Ureter (tissue), 1 donor: ENCODE results near the gene CD33. TPM values are rescaled to one million over a fixed set of nuclear protein-coding genes. Genes with fewer than 3 reads are reported as not detected.
"Not testable (repeated sequence)": the region's sequence is repeated elsewhere in the genome, so short reads cannot be mapped to it uniquely, and the experiment has no call there.

Source experiments
- DNase-seq: peaks from one replicate; pipeline ENCODE4 v3.0.0-alpha.2; 2020; ENCODE audit warnings: low spot score
- total RNA-seq: library from RNA; stranded (reverse); gene quantifications from one replicate; pipeline ENCODE4 v1.2.4, GENCODE V29; 2023
- donor health status: DM: yes; HTN: yes; CAD: no.

The CD33 gene
- total RNA-seq: 4.0 TPM

- not testable (repeated sequence) for DNase-seq
Measured at GRCh38 chr19:51224898-51225393, at the start of gene CD33. Gene CD33 (plus strand): TSS chr19:51225080. CDS start chr19:51225119, 39 bp downstream.

DNA sequence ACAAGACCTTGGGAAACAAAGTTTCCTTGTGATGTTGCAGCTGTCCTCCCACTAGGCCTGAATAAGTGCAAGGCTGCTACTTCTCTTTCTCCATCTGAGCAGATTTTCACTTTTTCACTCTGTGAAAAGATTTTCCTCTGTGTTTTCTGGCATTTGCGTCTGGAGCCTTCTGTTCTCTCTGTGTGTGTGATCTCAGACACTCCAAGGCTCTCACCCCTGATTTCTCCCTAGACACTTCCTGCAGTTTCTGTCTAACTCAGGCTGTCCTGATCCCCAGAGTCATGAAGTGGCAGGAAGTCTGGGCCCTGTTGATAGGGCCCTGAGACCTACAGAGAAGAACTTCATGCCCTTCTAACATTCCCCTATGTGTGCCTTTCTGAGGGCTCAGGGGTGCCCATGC is 45.6 kb upstream of the CD33 start:
- no peak for DNase-seq

- DNase-seq: no peak
Measured at GRCh38 chr19:51181377-51181912, 43.4 kb upstream of the CD33 start.

- no peak for DNase-seq
Measured at GRCh38 chr19:51181913-51182419, 42.9 kb upstream of the CD33 start.

DNA sequence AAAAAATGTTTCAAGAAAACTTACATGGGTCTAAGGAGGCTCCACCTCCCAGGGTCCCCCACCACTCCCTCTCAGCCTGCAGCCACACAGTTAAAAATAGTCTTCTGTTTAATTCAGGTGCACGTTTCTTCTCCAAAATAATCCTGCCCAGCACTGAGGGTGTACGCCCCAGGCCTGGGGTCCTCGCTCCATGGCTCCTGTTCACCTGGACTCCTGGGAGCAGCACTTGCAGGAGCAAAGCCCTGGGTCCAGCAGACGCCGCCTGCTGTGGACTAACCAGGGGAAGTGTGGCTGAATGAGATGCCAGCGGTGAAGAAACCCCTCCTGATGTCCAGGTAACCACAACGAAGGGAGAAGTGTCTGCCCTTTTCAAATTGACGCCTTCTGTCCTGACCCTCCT is 41.3 kb upstream of the CD33 start:
- no peak for DNase-seq

GRCh38 chr19:51185069-51185867 is 39.6 kb upstream of the CD33 start:
- DNase-seq: no peak

DNA sequence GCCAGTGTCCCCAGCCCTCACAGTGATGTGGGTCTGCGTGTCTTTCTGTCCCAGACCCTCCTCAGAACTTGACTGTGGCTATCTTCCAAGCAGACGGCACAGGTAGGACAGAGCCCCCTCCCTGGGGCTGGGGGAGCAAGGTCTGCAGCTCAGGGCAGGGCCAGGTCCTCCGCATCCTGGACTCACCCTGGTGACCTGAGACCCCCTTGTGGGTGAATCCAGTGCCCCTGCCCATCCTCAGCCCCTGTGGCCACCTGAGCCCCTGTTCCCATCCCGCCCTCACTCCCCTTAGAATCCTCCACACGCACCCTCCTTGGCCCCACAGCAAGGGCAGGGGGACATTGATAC is 39.0 kb upstream of the CD33 start:
- DNase-seq: no peak

DNA sequence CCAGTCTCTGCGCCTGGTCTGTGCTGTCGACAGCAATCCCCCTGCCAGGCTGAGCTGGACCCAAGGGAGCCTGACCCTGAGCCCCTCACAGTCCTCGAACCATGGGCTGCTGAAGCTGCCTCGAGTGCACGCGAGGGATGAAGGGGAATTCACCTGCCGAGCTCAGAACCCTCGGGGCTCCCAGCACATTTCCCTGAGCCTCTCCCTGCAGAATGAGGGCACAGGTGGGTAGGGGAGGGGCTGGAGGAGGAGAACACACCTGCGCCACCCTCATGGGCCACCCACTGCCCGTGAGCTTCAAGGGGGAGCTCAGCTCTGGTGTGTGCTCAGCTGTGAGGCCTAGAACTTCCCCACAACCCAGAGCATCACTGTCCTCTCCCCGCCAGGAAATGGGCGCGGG is 38.6 kb upstream of the CD33 start:
- no peak for DNase-seq

DNA sequence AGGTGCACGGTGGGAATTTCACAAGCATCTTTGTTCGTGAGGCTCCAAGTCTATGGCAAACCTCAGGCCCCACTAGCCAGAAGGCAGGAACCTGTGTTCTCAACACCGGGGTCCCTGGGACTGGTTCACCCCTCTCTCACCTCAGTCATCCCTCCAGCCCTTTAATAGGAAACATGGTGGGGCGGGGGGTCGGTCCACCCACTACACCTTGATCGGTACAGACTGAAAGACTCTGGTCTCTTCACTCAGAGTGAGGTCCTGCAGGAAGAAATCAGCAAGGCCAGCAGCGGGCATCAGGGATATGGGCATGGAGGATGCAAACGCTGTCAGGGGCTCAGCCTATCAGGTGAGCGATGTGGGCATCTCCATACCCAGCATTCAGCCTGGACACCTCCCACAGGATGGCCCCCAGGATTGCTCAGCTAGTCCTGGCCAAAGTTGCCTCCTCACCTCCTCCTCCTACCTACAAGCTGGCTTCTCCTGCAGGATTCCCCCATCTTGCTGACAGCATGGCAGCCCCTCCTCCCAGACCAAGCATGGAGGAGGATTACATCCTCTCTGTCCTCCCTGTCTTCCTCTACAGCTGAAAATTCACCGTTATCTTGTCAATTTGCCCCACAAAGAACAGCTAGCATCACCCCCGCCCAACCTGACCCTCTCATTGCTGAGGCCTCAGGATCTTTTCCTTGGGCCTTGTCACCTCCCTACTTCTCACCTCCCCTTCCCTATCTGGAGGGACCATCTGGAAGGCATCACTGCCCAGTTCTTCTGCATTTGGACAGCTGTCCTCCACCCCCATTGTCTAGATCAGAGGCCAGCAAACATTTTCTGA is 37.3 kb upstream of the CD33 start:
- DNase-seq: no peak

- no peak for DNase-seq
Measured at GRCh38 chr19:51188227-51188559, 36.7 kb upstream of the CD33 start.

DNA sequence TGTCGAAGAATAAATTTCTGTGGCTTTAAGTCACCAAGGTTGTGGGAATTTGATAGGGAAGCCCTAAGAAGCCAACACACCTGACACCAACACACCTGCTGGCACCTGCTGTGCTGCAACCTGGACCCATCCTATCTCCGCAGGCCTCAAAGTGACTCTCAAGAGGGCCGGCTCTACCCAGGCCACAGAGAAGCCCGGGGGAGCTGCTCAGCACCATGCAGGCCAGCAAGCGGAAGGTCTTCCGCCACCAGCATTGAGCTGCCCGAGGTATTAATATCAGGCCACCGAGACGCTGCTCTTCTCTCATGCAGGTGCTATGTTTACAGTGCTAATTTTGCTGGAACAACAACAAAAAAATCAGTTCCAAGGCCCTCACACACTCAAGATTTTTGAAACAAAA is 32.2 kb upstream of the CD33 start:
- DNase-seq: no peak

GRCh38 chr19:51194527-51195315 is 30.2 kb upstream of the CD33 start:
- DNase-seq: no peak

- DNase-seq: no peak
Measured at GRCh38 chr19:51195316-51195586, 29.6 kb upstream of the CD33 start.

DNA sequence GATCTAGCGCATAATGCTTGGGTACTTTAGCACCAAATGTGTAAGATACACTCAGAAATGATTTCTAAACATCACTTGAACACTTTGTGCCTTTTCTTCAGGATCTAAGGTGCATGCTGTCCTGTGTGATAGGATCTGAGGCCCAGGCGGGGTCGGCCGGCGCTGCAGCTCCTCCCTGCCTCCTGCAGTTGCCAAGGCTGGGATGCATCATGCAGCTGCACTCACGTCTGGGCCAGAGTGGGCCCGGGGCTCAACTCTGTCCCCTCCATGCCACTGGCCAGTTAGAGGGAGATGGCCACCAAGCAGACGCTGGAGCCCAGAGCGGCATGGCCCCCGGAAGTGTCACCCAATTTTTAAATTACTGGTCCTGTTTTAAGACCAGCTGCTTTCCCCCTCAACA is 29.3 kb upstream of the CD33 start:
- no peak for DNase-seq

DNA sequence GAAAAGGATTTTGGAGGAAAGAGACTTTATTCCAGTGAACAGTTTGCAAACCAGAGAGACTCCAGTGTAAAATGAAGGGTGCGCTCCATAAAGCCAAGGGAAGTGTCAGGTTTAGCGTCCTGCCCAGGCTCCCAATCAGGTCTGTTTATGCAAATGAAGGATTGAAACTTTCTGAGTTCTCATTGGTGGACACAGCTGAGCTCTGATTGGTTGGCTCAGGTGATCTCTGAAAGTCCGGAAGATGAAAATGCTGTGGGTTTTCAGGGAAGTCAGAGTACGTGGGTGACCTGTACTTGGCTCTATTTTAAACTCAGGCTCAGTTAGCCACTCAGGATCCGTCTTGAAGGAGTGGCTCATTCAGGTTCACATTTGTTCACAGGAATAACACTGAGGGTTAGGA is 28.7 kb upstream of the CD33 start:
- DNase-seq: no peak

- no peak for DNase-seq
Measured at GRCh38 chr19:51198641-51199040, 26.2 kb upstream of the CD33 start.

- no peak for DNase-seq
Measured at GRCh38 chr19:51200071-51200666, 24.7 kb upstream of the CD33 start.

GRCh38 chr19:51201712-51202111 is 23.2 kb upstream of the CD33 start:
- no peak for DNase-seq

DNA sequence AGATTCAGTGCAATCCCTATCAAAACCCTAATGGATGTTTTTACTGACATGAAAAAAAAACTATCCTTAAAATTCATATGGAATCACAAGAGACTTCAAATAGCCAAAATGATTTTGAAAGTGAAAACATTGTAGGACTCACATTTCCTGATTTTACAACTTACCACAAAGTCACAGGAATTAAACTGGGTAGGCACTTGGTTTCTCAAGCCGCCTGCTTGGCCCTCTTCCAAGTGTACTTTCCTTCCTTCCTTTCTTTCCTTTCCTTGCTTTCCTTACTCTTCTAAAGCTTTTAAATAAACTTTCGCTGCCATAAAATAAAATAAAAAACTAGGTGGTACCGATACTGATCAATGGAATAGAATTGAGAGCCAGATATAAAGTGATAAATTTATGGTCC is 21.0 kb upstream of the CD33 start:
- DNase-seq: no peak

- no peak for DNase-seq
Measured at GRCh38 chr19:51204321-51204720, 20.6 kb upstream of the CD33 start.

DNA sequence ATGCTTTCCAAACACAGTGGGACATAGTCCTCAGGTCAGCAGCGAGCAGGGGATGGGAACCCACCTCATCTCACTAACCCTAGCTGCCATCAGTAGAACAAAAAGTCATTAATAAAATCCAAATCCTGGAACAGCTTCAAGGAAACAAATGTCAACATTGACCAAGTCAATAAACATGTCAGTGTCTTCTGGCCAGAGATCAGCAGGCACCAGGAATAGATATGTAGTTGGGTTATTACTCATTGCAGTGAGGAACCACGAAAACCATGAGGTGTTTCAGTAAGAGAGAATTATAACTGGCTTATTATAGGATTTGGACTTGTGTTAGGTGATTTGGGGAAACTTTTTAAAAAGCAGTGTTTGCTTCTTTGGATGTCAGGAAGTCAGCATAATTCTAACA is 17.1 kb upstream of the CD33 start:
- DNase-seq: no peak
